H9 (cell line): ENCODE results near the gene RNASE8. TPM values are rescaled to one million over a fixed set of nuclear protein-coding genes. Genes with fewer than 3 reads are reported as not detected.

Source experiments
- DNase-seq: peaks from one replicate; pipeline ENCODE4 v3.0.0-alpha.2; 2017
- H2AFZ ChIP-seq: one replicate; pipeline ENCODE4 v1.6.1; 2013; ENCODE audit warnings: mild to moderate bottlenecking, low read length, control low read depth, moderate library complexity
- H2AK5ac ChIP-seq: 2 replicates; pipeline ENCODE4 v1.6.1; 2013; ENCODE audit warnings: low read length, control low read depth, mixed read lengths; ENCODE audit not compliant: insufficient read length
- H2BK120ac ChIP-seq: one replicate; pipeline ENCODE4 v1.6.1; 2013; ENCODE audit warnings: low read depth, mild to moderate bottlenecking, low read length, control low read depth, inconsistent platforms; ENCODE audit not compliant: poor library complexity, severe bottlenecking
- H2BK12ac ChIP-seq: 2 replicates; pipeline ENCODE4 v1.6.1; 2013; ENCODE audit warnings: low read length, control low read depth, mixed read lengths, low read depth; ENCODE audit not compliant: insufficient read length
- H2BK15ac ChIP-seq: 2 replicates; pipeline ENCODE4 v1.6.1; 2013; ENCODE audit warnings: low read depth, low read length, control low read depth
- H2BK20ac ChIP-seq: one replicate; pipeline ENCODE4 v1.6.1; 2013; ENCODE audit warnings: low read depth, mild to moderate bottlenecking, low read length, control low read depth, inconsistent platforms; ENCODE audit not compliant: poor library complexity, severe bottlenecking
- H2BK5ac ChIP-seq: 2 replicates; pipeline ENCODE4 v1.6.1; 2013; ENCODE audit warnings: low read length, control low read depth, mixed read lengths; ENCODE audit not compliant: insufficient read length
- H3K14ac ChIP-seq: 2 replicates; pipeline ENCODE4 v1.6.1; 2013; ENCODE audit warnings: low read length, control low read depth; ENCODE audit not compliant: insufficient read depth
- H3K18ac ChIP-seq: 2 replicates; pipeline ENCODE4 v1.6.1; 2013; ENCODE audit warnings: low read depth, mild to moderate bottlenecking, mixed read lengths, low read length, control low read depth; ENCODE audit not compliant: insufficient read length
- H3K23ac ChIP-seq: 2 replicates; pipeline ENCODE4 v1.6.1; 2013; ENCODE audit warnings: low read length, control low read depth, mixed read lengths, low read depth; ENCODE audit not compliant: insufficient read length
- H3K23me2 ChIP-seq: 2 replicates; pipeline ENCODE4 v1.6.1; 2013; ENCODE audit warnings: low read depth, mild to moderate bottlenecking, mixed read lengths, low read length, control low read depth; ENCODE audit not compliant: insufficient read length, poor library complexity, severe bottlenecking
- H3K27ac ChIP-seq: 2 replicates; pipeline ENCODE4 v1.5.1; 2013; ENCODE audit warnings: low read length, control low read depth, mixed read lengths, low read depth; ENCODE audit not compliant: insufficient read length
- H3K27me3 ChIP-seq: 2 replicates; pipeline ENCODE4 v1.6.1; 2013; ENCODE audit warnings: low read length, control low read depth, inconsistent platforms; ENCODE audit not compliant: insufficient read depth
- H3K4ac ChIP-seq: 2 replicates; pipeline ENCODE4 v1.6.1; 2013; ENCODE audit warnings: low read depth, mild to moderate bottlenecking, control low read depth, inconsistent platforms, low read length, moderate library complexity
- H3K4me1 ChIP-seq: 2 replicates; pipeline ENCODE4 v1.6.1; 2013; ENCODE audit warnings: low read length, control low read depth, inconsistent platforms; ENCODE audit not compliant: insufficient read depth
- H3K4me2 ChIP-seq: 2 replicates; pipeline ENCODE4 v1.6.1; 2013; ENCODE audit warnings: low read length, control low read depth, mixed read lengths; ENCODE audit not compliant: insufficient read length, insufficient read depth
- H3K56ac ChIP-seq: 2 replicates; pipeline ENCODE4 v1.6.1; 2013; ENCODE audit warnings: low read depth, mild to moderate bottlenecking, mixed read lengths, low read length, control low read depth; ENCODE audit not compliant: insufficient read length
- H3K79me1 ChIP-seq: 2 replicates; pipeline ENCODE4 v1.6.1; 2013; ENCODE audit warnings: low read depth, mild to moderate bottlenecking, moderate library complexity, low read length, control low read depth, inconsistent platforms; ENCODE audit not compliant: insufficient read depth, poor library complexity, severe bottlenecking
- H3K79me2 ChIP-seq: 2 replicates; pipeline ENCODE4 v1.6.1; 2013; ENCODE audit warnings: low read length, control low read depth, inconsistent platforms; ENCODE audit not compliant: insufficient read depth
- H3K9ac ChIP-seq: 2 replicates; pipeline ENCODE4 v1.6.1; 2013; ENCODE audit warnings: low read length, control low read depth, mixed read lengths; ENCODE audit not compliant: insufficient read length; ENCODE audit errors: extremely low read depth
- H3K9me3 ChIP-seq: one replicate; pipeline ENCODE4 v1.6.1; 2013; ENCODE audit warnings: low read depth, low read length, inconsistent platforms; ENCODE audit not compliant: control insufficient read depth
- H3T11ph ChIP-seq: one replicate; pipeline ENCODE4 v1.6.1; 2013; ENCODE audit warnings: mild to moderate bottlenecking, low read length, control low read depth, inconsistent platforms
- H4K20me1 ChIP-seq: one replicate; pipeline ENCODE4 v1.6.1; 2013; ENCODE audit not compliant: control insufficient read depth, insufficient read length, insufficient read depth
- H4K5ac ChIP-seq: 2 replicates; pipeline ENCODE4 v1.6.1; 2013; ENCODE audit warnings: low read depth, mild to moderate bottlenecking, mixed read lengths, low read length, control low read depth; ENCODE audit not compliant: insufficient read length
- H4K8ac ChIP-seq: replicated peaks from 2 replicates; pipeline ENCODE4 v1.6.1; 2013; ENCODE audit warnings: low read length, control low read depth, mixed read lengths, low read depth; ENCODE audit not compliant: insufficient read length
- H4K91ac ChIP-seq: 2 replicates; pipeline ENCODE4 v1.6.1; 2013; ENCODE audit warnings: low read depth, mild to moderate bottlenecking, moderate library complexity, mixed read lengths, low read length, control low read depth; ENCODE audit not compliant: insufficient read length
- H3K27ac Mint-ChIP-seq, 3 experiments: 2 replicates in 2 of 3; 3 replicates in 1 of 3; pipeline ENCODE4 v1.8.0; 2020 to 2021; ENCODE audit warnings: mixed read lengths in 3 of 3, mild to moderate bottlenecking in 1 of 3, moderate library complexity in 1 of 3
- H3K27me3 Mint-ChIP-seq: 2 replicates; pipeline ENCODE4 v1.8.0; 2021; ENCODE audit warnings: low read depth, mild to moderate bottlenecking, moderate library complexity, mixed read lengths
- H3K36me3 Mint-ChIP-seq, 3 experiments: 2 replicates in 2 of 3; 3 replicates in 1 of 3; pipeline ENCODE4 v1.8.0; 2020 to 2021; ENCODE audit warnings: low read depth in 3 of 3, mixed read lengths in 3 of 3; ENCODE audit not compliant: insufficient read depth in 1 of 3
- H3K4me1 Mint-ChIP-seq, 2 experiments: 2 replicates each; pipeline ENCODE4 v1.8.0; 2020; ENCODE audit warnings: mixed read lengths in 2 of 2
- H3K4me3 Mint-ChIP-seq, 2 experiments: 2 replicates in 1 of 2; 3 replicates in 1 of 2; pipeline ENCODE4 v1.8.0; 2020 to 2021; ENCODE audit warnings: mild to moderate bottlenecking in 2 of 2, mixed read lengths in 2 of 2, moderate library complexity in 1 of 2
- H3K9me3 Mint-ChIP-seq, 2 experiments: 2 replicates in 1 of 2; 3 replicates in 1 of 2; pipeline ENCODE4 v1.8.0; 2020; ENCODE audit warnings: mild to moderate bottlenecking in 2 of 2, mixed read lengths in 2 of 2, moderate library complexity in 1 of 2
- CTCF ChIP-seq: fragments of 200-600 bp; sonication (generic); conservative IDR thresholded peaks from 3 replicates; pipeline ENCODE4 v1.8.0; 2021; ENCODE audit warnings: antibody characterized with exemption, mild to moderate bottlenecking
- WGBS: extraction: QIAGEN DNeasy Blood & Tissue Kit; methylation state at CpG from one replicate; pipeline ENCODE4 v1.1.7; 2013; ENCODE audit warnings: missing lambda C conversion rate, low lambda C conversion rate, mixed read lengths; ENCODE audit not compliant: insufficient read length; ENCODE audit errors: extremely low coverage; 5-methylcytosine and 5-hydroxymethylcytosine counted together
- total RNA-seq: library from RNA; stranded (reverse); gene quantifications from 2 replicates; pipeline ENCODE4 v1.2.1, GENCODE V29; 2021

RNASE8 gene
- total RNA-seq, 1 experiment from 2014 or later: not detected

- no peak overlapping the region for H4K8ac ChIP-seq
- no peak overlapping the region for H2BK15ac ChIP-seq
- H3K4me2 ChIP-seq: no peak overlapping the region
- no peak overlapping the region for H3K27ac ChIP-seq
- H4K91ac ChIP-seq: no peak overlapping the region
- Mint-ChIP-seq H3K27ac (no peak overlapping the region), H3K4me1 (peaks cover 2% of the 10 kb centered on the region in 2 experiments; a peak in 3 of 4 replicates), H3K36me3 (peaks cover 64 to 94% (median 90%) of the 10 kb centered on the region in 3 experiments), H3K4me3 (no peak overlapping the region), H3K9me3 (no peaks in the 10 kb centered on the region), H3K27me3 (no peaks in the 10 kb centered on the region)
- no peak overlapping the region for H3K9ac ChIP-seq
- DNase-seq: no peak
- no peak overlapping the region for H3K56ac ChIP-seq
- H3K9me3 ChIP-seq: no peaks in the 10 kb centered on the region
- no peak overlapping the region for H3T11ph ChIP-seq
- H3K18ac ChIP-seq: no peak overlapping the region
- H2AK5ac ChIP-seq: no peak overlapping the region
- no peak overlapping the region for H3K4ac ChIP-seq
- no peak overlapping the region for H2BK120ac ChIP-seq
- H3K23me2 ChIP-seq: no peaks in the 10 kb centered on the region
- no peaks in the 10 kb centered on the region for H3K4me1 ChIP-seq
- WGBS: no CpG with 5 or more reads among the region's 5 CpGs
- no peak overlapping the region for H2BK5ac ChIP-seq
- H2BK20ac ChIP-seq: no peak overlapping the region
- no peak overlapping the region for H4K5ac ChIP-seq
- H3K79me1 ChIP-seq: no peaks in the 10 kb centered on the region
- H3K23ac ChIP-seq: no peak overlapping the region
- no peak overlapping the region for H3K14ac ChIP-seq
- H3K27me3 ChIP-seq: no peaks in the 10 kb centered on the region
- H4K20me1 ChIP-seq: no peaks in the 10 kb centered on the region
- H2BK12ac ChIP-seq: no peak overlapping the region
- no peaks in the 10 kb centered on the region for H3K79me2 ChIP-seq
- no peak for TF ChIP-seq CTCF
- no peak overlapping the region for H2AFZ ChIP-seq
Observed at GRCh38 chr14:21078287-21078686, 20.7 kb downstream of the RNASE8 start.
